WERI-Rb-1 (cell line): Measurements from ENCODE around the gene TNFRSF1B.

Experiments used
- DNase-seq: peaks from one replicate; pipeline ENCODE4 v3.0.0-alpha.2; 2020
- H3K27ac ChIP-seq: fragments of 250-450 bp; sonication (Bioruptor Pico); 2 replicates; pipeline ENCODE4 v1.5.1; 2020; ENCODE audit warnings: mild to moderate bottlenecking, moderate library complexity
- H3K27me3 ChIP-seq: fragments of 250-450 bp; sonication (Bioruptor Pico); 2 replicates; pipeline ENCODE4 v1.5.1; 2021; ENCODE audit warnings: mild to moderate bottlenecking, low read depth, moderate library complexity; ENCODE audit not compliant: insufficient read depth, severe bottlenecking
- H3K36me3 ChIP-seq: fragments of 250-450 bp; sonication (Bioruptor Pico); 2 replicates; pipeline ENCODE4 v1.5.1; 2020; ENCODE audit warnings: mild to moderate bottlenecking, moderate library complexity
- H3K4me3 ChIP-seq: 2 replicates; pipeline ENCODE4 v1.5.1; 2011; ENCODE audit warnings: low read depth, mild to moderate bottlenecking, control low read depth, low read length
- H3K9me3 ChIP-seq: fragments of 250-450 bp; sonication (Bioruptor Pico); 2 replicates; pipeline ENCODE4 v1.5.1; 2021; ENCODE audit warnings: mild to moderate bottlenecking, moderate library complexity; ENCODE audit not compliant: severe bottlenecking
- TF ChIP-seq, protein P1 (sequence below): IDR thresholded peaks from 2 replicates; pipeline ENCODE4 v1.5.1; 2011; ENCODE audit warnings: low read depth, mild to moderate bottlenecking, control low read depth, inconsistent platforms, low read length

TNFRSF1B gene

DNA sequence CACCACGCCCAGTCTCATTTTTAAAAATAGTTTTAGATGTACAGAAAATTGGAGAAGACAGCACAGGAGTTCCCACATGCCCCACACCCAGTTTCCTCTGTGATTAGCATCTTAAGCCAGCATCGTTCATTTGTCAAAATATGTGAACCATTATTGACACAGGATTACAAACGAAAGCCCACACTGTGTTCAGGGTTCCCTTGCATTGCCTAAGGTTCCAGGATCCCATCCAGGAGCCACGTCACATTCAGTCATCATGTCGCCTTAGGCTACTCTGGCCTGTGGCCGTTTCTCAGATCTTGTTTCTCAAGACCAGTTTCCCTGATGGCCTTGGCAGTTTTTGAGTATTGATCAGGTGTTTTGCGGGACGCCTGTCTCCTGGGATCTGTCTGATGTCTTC, 34.7 kb upstream of the TNFRSF1B start:
- Histone ChIP-seq H3K27ac (no peak overlapping the region), H3K9me3 (no peaks in the 10 kb centered on the region), H3K4me3 (no peak overlapping the region), H3K27me3 (no peaks in the 10 kb centered on the region), H3K36me3 (no peaks in the 10 kb centered on the region)
- TF ChIP-seq, protein P1, sequence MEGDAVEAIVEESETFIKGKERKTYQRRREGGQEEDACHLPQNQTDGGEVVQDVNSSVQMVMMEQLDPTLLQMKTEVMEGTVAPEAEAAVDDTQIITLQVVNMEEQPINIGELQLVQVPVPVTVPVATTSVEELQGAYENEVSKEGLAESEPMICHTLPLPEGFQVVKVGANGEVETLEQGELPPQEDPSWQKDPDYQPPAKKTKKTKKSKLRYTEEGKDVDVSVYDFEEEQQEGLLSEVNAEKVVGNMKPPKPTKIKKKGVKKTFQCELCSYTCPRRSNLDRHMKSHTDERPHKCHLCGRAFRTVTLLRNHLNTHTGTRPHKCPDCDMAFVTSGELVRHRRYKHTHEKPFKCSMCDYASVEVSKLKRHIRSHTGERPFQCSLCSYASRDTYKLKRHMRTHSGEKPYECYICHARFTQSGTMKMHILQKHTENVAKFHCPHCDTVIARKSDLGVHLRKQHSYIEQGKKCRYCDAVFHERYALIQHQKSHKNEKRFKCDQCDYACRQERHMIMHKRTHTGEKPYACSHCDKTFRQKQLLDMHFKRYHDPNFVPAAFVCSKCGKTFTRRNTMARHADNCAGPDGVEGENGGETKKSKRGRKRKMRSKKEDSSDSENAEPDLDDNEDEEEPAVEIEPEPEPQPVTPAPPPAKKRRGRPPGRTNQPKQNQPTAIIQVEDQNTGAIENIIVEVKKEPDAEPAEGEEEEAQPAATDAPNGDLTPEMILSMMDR: no peak
- no peak for DNase-seq

DNA sequence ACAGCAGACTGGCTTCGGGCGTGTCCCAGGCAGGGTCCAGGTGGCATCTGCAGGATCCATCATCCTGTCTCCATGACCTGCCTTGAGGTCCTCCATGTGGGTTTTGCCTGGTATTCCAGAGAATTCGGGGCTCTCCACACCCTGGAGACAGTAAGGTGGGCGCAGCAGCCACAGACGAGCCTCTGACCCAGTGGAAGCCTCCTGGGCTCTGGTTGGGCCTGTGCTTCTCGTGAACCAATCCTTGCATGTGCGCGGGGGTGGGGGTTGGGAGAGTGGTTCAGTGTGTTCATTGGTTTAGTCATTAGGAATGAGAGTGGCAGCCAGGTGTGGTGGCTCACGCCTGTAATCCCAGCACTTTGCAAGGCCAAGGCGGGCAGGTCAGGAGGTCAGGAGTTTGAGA, 32.1 kb upstream of the TNFRSF1B start:
- H3K9me3 ChIP-seq: no peaks in the 10 kb centered on the region
- DNase-seq: no peak
- H3K36me3 ChIP-seq: no peaks in the 10 kb centered on the region
- no peaks in the 10 kb centered on the region for H3K27me3 ChIP-seq
- H3K4me3 ChIP-seq: no peak overlapping the region
- TF ChIP-seq, protein P1: no peak
- no peak overlapping the region for H3K27ac ChIP-seq

DNA sequence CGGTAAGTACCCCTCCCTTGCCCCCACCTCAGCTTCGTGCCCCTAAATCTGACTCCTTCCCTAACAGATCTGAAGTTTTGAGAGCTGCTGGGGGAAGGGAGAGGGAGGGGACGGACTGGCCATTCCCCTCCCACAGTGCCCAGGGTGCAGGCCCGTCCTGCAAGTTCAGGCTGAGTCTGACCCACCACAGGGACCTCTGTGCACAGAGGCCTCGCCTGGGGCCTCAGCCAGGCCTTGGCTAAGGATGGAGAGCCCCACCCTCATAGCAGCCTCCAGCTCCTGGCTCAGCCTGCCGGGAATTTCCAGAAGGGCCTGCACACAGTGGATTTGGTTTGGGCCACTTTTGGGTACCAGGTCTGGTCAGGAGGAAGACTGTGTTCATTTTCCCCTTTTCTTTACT, 31.2 kb upstream of the TNFRSF1B start:
- TF ChIP-seq, protein P1: no peak
- Histone ChIP-seq H3K27me3 (no peaks in the 10 kb centered on the region), H3K9me3 (no peaks in the 10 kb centered on the region), H3K4me3 (no peak overlapping the region), H3K27ac (no peak overlapping the region), H3K36me3 (no peaks in the 10 kb centered on the region)
- DNase-seq: no peak

DNA sequence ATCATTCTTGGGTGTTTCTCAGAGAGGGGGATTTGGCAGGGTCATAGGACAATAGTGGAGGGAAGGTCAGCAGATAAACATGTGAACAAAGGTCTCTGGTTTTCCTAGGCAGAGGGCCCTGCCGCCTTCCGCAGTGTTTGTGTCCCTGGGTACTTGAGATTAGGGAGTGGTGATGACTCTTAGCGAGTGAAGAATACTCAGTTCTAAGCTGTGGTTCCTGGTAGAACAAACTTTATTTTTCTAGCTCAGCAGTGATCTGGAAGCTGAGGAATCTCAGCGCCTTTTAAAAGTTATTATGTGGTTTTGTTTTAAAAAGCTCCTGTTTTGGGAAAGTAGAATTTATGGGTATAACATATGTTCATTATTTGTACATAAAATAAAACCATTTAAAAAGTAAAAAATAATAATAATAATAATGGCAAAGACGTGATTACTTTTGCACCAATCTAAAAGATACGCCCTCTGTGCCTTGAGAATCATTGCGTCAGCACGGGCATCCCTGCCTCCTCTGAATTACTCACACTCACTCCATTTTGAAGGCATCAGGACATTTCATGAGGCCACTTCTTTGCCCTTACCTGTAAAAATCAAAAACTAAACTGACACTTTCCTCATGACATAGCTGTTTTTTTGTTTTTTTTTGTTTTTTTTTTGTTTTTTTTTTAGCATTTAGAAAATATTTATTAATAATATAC, 29.7 kb upstream of the TNFRSF1B start:
- no peak for DNase-seq
- TF ChIP-seq, protein P1: no peak
- no peak overlapping the region for H3K4me3 ChIP-seq

DNA sequence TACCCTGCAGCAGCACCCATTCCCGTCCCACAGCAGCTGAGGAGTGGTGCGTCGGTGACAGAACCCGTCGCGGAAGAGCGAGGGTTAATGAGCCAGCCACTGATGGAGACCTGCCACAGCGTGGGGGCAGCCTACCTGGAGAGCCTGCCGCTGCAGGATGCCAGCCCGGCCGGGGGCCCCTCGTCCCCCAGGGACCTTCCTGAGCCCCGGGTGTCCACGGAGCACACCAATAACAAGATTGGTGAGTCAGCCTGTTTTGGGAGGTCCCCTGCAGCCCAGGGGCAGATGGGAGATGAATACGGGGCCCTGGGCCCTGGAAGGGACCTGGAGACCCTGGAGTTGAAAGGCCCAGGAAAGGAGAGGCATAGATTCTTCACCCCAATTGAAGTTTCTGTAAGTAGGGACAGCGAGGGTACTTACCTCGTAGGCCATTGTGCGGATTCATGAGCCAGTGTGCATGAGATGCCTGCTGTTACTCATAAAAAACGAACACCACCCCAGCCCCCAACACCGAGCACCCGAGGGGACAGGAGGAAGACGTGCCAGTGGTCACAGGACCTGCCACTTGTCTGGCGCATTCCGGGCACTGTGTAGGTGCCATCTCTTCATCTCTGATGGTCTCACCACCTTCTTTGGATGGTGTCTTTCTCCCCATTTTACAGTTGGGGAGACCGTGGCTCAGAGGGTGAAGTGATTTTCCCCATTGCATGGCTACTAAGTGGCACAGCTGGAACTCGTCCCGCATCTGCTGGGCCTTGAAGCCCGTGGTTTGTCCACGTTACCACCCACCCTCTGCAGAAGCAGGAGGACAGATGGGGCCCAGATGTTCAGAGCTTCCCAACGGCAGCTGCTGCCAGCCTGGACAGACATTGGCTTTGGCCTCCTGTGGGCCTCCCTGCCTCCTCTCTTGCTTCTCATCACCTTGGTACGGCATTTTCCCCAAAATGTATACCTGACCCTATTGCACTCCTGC, 28.3 kb upstream of the TNFRSF1B start:
- H3K27ac ChIP-seq: no peak overlapping the region
- no peaks in the 10 kb centered on the region for H3K36me3 ChIP-seq
- TF ChIP-seq, protein P1: no peak
- H3K4me3 ChIP-seq: no peak overlapping the region
- no peak for DNase-seq
- H3K27me3 ChIP-seq: no peaks in the 10 kb centered on the region
- no peaks in the 10 kb centered on the region for H3K9me3 ChIP-seq

More for the DNA sequence above, 29.7 kb upstream of the TNFRSF1B start:
- Histone ChIP-seq H3K27me3 (no peaks in the 10 kb centered on the region), H3K36me3 (no peaks in the 10 kb centered on the region), H3K27ac (no peak overlapping the region), H3K9me3 (no peaks in the 10 kb centered on the region)
